Eye (tissue), 1 donor: ENCODE results near the gene C9orf72.

Experiments
- DNase-seq: peaks from one replicate; pipeline ENCODE4 v3.0.0-alpha.2; 2015

The C9orf72 gene

GRCh38 chr9:27537756-27538155 is 35.5 kb downstream of the C9orf72 start:
- DNase-seq = peak; percentile 84

- DNase-seq = no peak
Observed at GRCh38 chr9:27537027-27537435, 36.2 kb downstream of the C9orf72 start.

DNA sequence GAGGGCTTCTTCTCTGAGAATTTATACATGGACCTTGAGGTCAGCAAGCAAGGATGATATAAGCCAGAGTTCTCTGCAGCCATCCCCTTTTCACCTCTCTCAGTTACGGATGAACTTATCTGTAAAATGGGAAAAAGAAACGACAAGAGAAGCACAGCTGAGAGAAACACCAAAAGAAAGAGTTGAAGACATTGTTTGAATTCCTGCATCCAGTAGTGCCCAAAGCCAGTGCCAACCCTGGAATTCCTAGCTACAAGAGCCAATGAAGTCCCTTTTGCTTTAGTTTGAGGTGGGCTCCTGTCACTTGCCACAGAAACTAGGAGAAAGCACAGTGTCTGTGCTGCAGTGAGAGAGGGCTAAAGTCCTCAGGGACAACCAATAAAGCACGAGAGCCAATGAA is 37.1 kb downstream of the C9orf72 start:
- no peak for DNase-seq

DNA sequence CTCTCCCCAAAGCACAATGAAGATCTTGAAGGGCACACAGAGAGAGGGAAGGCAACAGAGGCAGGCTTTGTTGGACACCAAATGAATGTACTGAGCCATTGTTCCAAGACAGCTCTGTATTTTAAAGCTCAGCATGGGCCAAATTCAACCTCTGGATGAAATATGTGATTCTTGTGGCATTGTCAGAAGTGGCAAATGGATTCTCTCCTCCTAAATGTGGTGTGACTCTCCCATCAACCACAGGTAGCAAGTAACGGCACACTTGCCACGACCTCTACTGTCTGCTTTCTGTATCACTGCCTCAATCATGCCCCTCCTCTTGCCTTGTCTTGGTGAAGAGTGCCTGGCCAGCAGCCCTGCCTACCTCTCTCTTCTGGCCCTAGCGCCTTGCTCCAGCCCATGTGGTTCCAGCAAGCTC is 37.6 kb downstream of the C9orf72 start:
- DNase-seq = no peak

GRCh38 chr9:27534658-27535209 is 38.5 kb downstream of the C9orf72 start:
- DNase-seq = no peak

DNA sequence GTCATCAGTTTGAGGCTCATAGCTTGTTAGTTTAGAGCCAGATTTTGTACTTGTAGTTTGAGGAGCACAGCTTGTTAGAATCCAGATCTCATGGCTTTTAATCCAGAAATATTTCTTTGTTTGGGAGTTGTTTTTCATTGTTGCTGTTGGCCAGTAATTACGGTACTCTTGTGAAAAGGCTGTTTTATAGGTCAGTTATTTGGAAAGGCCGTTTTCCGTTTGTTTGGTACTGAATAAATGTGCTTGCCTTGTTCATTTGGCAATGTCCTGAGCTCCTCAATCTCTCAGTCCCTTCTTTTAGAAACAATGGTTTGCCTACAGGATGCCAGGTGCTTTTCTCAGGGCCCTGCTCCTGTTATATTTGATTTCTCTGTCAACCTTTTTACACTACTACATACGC is 39.1 kb downstream of the C9orf72 start:
- no peak for DNase-seq

GRCh38 chr9:27533311-27533710 is 40.0 kb downstream of the C9orf72 start:
- no peak for DNase-seq

DNA sequence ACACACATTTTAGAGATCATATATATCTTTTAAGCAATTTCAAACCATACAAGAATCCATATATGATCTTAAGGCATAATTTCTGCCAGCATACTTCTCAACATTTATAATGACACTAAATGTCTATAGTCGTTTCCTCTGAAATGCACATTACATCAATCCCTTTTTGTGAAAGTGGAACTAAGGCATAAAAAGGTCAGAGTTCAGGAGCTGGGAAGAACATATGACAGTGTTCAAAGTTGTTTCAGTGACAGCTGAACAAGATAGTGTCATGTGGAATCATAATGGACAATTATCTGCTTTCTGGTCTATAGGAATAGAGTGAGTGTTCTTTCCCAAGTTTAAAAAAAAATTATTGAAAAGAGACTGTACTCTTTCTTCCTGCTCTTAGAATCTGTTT is 41.2 kb downstream of the C9orf72 start:
- DNase-seq = no peak

DNA sequence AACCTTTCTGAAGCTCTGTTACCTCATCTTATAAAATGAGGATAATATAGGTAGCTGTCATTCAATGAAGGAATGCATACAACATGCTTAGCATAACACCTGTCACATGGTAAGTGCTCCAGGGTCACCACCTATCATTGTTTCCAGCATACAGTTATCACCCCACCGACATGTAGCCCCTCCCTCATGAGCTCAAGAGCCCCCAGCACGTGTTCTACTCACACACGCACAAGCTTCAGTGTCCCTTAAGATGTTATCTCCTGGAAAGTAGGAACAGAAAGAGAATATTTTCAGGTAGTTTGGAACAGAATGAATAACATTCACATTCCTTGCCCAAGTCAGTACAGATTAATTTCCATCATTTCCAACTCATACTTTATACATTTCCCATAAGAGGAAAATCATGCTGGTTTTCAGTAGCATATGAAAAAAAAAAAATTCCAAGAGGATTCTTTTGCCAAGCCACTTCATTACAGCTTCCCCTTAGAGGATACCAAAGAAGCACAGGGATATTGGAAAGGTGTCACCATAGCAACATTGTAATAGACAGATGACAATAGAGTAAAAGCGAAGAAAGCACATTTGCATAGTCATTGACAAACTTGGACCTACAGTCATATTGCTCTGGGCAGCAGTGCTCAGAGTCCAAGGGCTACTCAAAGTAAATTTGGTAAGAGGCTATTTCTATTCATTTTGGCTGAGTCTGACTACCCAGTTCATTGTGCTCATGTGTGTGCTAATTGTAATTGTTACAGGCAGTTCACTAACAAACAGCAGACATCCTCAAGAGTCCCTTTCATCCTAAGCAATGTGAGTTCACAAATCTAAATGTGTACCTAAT is 42.1 kb downstream of the C9orf72 start:
- no peak for DNase-seq

- DNase-seq = peak; percentile 92
Observed at GRCh38 chr9:27529316-27530278, 43.7 kb downstream of the C9orf72 start, which contains the start of gene MOB3B. TSS of gene MOB3B (minus strand) at chr9:27529814. CDS start at chr9:27455550, 74,264 bp downstream.

- DNase-seq = peak; percentile 86
Observed at GRCh38 chr9:27528886-27529315, 44.4 kb downstream of the C9orf72 start.

DNA sequence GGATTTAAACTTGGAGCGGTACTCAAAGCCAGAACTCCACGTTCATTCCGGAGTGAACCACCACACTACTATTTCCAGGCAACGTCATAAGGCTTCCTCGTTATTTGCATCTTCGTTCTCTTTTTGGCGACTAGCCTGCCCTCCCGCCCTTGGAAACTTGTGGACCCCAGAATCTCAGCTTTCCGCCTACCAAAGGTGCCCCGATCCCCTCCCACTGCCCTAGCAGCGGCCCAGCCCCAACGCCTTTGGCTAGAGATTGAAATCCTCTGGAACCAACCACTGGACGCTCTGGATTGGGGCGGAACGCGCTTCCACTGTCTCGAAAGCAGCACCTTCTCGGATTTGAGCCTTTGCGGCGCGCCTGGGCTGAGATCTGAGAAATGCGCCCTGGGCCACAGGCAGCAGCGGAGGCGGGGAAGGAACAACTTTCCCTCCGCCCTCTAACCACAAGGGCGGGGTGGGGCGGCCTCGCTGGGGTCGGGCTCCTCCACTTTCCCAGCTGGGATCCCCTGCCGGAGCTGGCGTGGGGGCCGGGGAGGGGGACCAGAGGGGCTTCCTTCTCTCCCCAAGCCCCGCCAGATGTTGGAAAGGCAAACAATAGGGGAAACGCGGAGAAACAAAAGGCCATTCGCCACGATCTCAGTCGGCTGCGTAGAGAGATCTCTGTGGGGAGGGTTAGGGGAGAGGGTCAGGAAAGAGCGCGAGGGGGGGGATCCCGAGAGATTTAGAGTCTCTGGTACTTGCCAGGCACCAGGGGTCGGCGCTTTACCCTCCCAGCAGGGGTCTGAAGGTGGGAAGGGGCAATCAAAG is 45.0 kb downstream of the C9orf72 start:
- peak; percentile 90 for DNase-seq

GRCh38 chr9:27527702-27528075 is 45.6 kb downstream of the C9orf72 start:
- DNase-seq = no peak

DNA sequence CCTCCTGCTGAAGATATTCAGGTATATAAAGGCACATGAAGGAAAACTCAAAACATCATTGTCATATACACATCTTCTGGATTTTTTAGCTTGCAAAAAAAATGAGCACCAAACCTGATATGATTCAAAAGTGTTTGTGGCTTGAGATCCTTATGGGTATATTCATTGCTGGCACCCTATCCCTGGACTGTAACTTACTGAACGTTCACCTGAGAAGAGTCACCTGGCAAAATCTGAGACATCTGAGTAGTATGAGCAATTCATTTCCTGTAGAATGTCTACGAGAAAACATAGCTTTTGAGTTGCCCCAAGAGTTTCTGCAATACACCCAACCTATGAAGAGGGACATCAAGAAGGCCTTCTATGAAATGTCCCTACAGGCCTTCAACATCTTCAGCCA is 49.0 kb downstream of the C9orf72 start, which contains the start of gene IFNK:
TSS of gene IFNK (plus strand) at position 55 of the 400 bp plus-strand sequence. CDS start at position 102, 47 bp downstream.
- DNase-seq = no peak

GRCh38 chr9:27523141-27523540 is 50.1 kb downstream of the C9orf72 start:
- no peak for DNase-seq

DNA sequence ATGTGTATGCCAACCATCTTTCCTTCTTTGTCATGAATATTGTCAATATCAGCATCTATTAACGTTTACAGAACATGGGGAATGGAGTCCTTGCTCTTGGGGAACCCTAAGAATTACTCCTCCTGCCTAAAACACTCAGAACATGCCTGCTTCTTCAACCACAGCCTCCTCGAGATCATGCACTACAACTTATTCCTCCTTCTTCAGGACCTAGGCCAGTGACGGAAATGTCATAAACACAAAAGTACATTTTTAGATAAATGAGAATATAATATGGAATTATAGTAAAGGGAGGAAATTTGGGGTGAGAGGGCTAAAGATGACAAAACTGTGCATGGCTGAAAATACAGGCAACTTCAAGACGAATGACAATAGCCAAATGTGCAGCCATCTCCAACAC is 52.3 kb downstream of the C9orf72 start:
- DNase-seq = no peak

DNA sequence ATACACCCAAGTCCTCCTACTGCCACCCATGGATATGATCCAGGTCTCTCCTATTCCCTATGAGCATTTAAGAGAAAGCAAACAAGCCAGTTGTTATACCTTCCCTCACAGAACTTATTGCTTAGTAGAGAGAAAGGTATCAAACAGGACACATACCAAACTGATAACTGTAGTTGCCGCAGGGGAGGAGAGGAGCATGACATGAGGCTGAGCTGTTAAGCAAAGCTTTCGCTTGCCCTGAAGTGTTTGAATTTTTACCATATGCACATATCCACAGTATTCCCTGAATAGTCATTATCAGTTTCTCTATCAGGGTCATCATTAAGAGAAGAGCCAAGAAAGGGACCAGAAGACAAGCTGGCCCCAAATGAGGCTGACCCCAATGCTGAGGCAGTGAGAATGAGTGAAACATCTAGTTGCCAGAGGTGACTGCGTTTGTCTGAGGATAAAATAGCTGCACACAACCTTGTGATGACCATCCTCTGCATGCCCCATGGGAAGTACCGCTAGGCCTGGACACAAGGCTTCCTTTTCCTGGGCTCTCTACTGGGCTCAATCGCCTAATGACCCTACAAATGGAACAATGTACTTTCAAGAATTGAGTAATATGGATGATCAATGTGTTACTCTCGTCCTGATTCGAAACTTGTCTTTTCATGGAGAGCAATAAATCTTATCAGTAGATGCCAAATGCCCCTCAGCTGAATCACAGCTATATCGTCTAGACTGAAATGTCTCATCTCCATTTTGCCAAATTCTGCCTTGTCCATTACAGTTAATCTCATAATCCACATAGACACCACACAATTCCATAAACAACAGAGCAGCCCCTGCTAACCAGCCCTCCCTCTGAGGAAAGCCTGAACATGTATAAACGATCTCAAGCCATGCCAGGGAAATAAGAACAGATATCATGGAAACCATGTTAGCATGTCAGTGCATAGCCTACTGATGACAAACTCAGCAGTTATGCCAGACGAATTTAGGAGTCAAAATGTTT is 53.5 kb downstream of the C9orf72 start:
- no peak for DNase-seq

DNA sequence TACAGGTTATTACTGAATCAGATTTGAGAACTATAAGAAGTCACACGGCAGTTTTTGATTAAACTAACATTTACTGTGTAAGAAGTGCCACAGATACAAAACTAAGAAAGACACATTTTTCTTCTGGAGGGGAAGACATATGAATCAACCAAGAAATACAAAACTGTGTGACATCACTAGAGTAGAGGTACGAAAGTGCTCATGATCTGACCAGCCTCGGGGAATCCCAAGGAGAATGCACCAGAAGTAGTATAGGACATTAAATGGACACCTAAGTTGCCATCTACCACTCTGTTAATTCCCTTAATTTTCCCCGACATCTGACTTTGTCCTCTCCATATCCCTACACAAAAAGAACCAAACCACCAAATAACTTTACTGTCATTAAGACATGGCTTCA is 54.5 kb downstream of the C9orf72 start:
- DNase-seq = no peak

DNA sequence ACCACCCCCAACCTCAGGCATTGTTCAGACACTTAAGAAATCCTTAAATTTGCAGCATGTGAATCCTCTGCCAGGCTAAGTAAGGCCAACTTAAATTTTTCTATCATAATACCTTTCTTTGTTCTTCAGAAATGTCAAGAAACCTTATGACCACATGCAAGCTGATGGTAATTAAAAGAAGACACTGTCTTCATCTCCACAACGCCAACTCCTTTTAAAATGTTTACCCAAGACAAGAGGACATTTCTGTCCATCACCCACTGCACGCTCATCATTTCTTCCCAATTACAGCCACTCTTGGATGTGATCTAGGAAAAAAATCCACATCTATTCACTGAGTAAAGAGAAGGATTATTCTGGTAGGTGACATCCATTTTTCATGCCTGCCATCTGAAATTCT is 55.3 kb downstream of the C9orf72 start:
- DNase-seq = no peak

DNA sequence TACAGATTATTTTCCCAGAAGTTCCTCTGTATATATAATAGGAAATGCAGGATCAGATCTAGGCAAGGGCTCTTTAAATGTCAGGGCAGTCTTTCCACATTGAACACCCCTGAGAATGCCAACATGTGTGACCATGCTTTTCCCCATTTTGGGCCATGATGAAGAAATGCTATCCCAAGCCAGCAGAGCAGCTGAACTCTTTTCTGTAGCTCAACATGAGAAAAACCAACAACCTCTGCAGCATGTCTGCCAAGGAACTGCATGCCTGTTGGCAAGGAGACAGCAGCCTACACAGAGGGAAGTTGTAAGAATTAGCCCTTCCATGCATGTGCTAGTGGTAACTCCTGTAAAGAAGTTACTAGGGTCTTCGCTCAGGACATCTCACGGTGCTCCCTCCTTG is 58.7 kb downstream of the C9orf72 start:
- DNase-seq = no peak

DNA sequence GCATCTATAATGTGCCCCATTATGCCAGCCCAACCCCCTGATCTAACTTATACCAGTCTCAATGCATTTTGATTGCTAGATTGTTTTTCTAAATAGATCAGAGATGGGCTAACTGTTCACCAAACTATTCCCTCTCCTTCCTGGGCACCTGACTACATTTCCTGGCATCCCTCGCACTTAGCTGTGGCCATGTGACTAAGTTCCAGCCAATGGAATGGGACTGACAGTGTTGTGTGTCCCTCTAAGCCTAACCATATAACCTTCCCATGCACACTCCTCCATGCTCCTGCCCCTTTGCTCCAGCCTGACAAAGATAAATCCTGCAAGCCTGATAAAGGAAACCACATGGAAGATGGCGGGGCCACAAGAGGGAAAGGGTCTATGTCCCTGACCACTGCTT is 61.5 kb downstream of the C9orf72 start:
- DNase-seq = no peak
